ENCODE data around the gene NSD2.
A peak's percentile ranks its signal among the peaks of the same experiment; 100 is the strongest.
"Not testable (repeated sequence)": the region's sequence is repeated elsewhere in the genome, so short reads cannot be mapped to it uniquely, and the experiment has no call there.

Gene NSD2

GRCh38 chr4:1870578-1871443 is at the start of gene NSD2:
Gene NSD2 (plus strand): TSS chr4:1871393. CDS start chr4:1900655, 29,262 bp downstream.
- DNase-seq (ENCODE audit: low read depth in 1 of 2, low spot score in 1 of 2), result peak; percentile 81 to 87

GRCh38 chr4:1821679-1822567 is 49.3 kb upstream of the NSD2 start:
- DNase-seq (ENCODE audit: low read depth in 1 of 2, low spot score in 1 of 2), result no peak

- DNase-seq (ENCODE audit: low read depth in 1 of 2, low spot score in 1 of 2), result no peak
Measured at GRCh38 chr4:1822568-1823544, 48.3 kb upstream of the NSD2 start.

- no peak for DNase-seq (ENCODE audit: low read depth in 1 of 2, low spot score in 1 of 2)
Measured at GRCh38 chr4:1823545-1823932, 47.7 kb upstream of the NSD2 start.

GRCh38 chr4:1824746-1825145 is 46.4 kb upstream of the NSD2 start:
- DNase-seq (ENCODE audit: low read depth in 1 of 2, low spot score in 1 of 2), result no peak

- DNase-seq (ENCODE audit: low read depth in 1 of 2, low spot score in 1 of 2), result no peak
Measured at GRCh38 chr4:1825326-1825725, 45.9 kb upstream of the NSD2 start.

- DNase-seq (ENCODE audit: low read depth in 1 of 2, low spot score in 1 of 2), result no peak
Measured at GRCh38 chr4:1826531-1827350, 44.5 kb upstream of the NSD2 start.

- DNase-seq (ENCODE audit: low read depth in 1 of 2, low spot score in 1 of 2), result no peak
Measured at GRCh38 chr4:1830234-1830633, 41.0 kb upstream of the NSD2 start.

- DNase-seq (ENCODE audit: low read depth in 1 of 2, low spot score in 1 of 2), result no peak
Measured at GRCh38 chr4:1830642-1831228, 40.5 kb upstream of the NSD2 start.

- DNase-seq (ENCODE audit: low read depth in 1 of 2, low spot score in 1 of 2), result no peak
Measured at GRCh38 chr4:1831331-1831730, 39.9 kb upstream of the NSD2 start.

GRCh38 chr4:1832690-1833089 is 38.5 kb upstream of the NSD2 start:
- DNase-seq (ENCODE audit: low read depth in 1 of 2, low spot score in 1 of 2), result no peak

GRCh38 chr4:1833307-1834046 is 37.7 kb upstream of the NSD2 start:
- no peak for DNase-seq (ENCODE audit: low read depth in 1 of 2, low spot score in 1 of 2)

GRCh38 chr4:1834047-1834775 is 37.0 kb upstream of the NSD2 start:
- no peak for DNase-seq (ENCODE audit: low read depth in 1 of 2, low spot score in 1 of 2)

GRCh38 chr4:1835836-1836235 is 35.4 kb upstream of the NSD2 start:
- not testable (repeated sequence) for DNase-seq (ENCODE audit: low read depth in 1 of 2, low spot score in 1 of 2)

GRCh38 chr4:1836650-1837049 is 34.5 kb upstream of the NSD2 start:
- DNase-seq (ENCODE audit: low read depth in 1 of 2, low spot score in 1 of 2), result no peak

- DNase-seq (ENCODE audit: low read depth in 1 of 2, low spot score in 1 of 2), result no peak
Measured at GRCh38 chr4:1837069-1837468, 34.1 kb upstream of the NSD2 start.

GRCh38 chr4:1839282-1839681 is 31.9 kb upstream of the NSD2 start:
- DNase-seq (ENCODE audit: low read depth in 1 of 2, low spot score in 1 of 2), result no peak

- DNase-seq (ENCODE audit: low read depth in 1 of 2, low spot score in 1 of 2), result no peak
Measured at GRCh38 chr4:1841201-1841886, 29.8 kb upstream of the NSD2 start.
